ENCODE measurements around the gene MPZL2. TPM values are rescaled to one million over a fixed set of nuclear protein-coding genes. Genes with fewer than 3 reads are reported as not detected.
"Not testable (repeated sequence)": the region's sequence is repeated elsewhere in the genome, so short reads cannot be mapped to it uniquely, and the experiment has no call there.

MPZL2 gene
- polyA plus RNA-seq (ENCODE audit: insufficient read length in 4 of 4): 10 to 100 TPM; 18.4 to 28.5 (median 21.8) TPM

GRCh38 chr11:118263695-118264568 lies at the start of gene MPZL2:
Gene MPZL2 (minus strand): TSS chr11:118264297. CDS start chr11:118264153, 144 bp downstream.
- peak in 3 of 4 donors; percentile 30 to 43 (median 38) for DNase-seq (ENCODE audit: low read depth in 4 of 4, low spot score in 2 of 4)

GRCh38 chr11:118313242-118313641 lies 49.1 kb upstream of the MPZL2 start:
- no peak for DNase-seq (ENCODE audit: low read depth in 4 of 4, low spot score in 2 of 4)

GRCh38 chr11:118312328-118312727 lies 48.2 kb upstream of the MPZL2 start:
- DNase-seq (ENCODE audit: low read depth in 4 of 4, low spot score in 2 of 4): no peak

GRCh38 chr11:118311518-118311917 lies 47.4 kb upstream of the MPZL2 start:
- no peak for DNase-seq (ENCODE audit: low read depth in 4 of 4, low spot score in 2 of 4)

GRCh38 chr11:118310781-118311485 lies 46.8 kb upstream of the MPZL2 start:
- DNase-seq (ENCODE audit: low read depth in 4 of 4, low spot score in 2 of 4): no peak

- DNase-seq (ENCODE audit: low read depth in 4 of 4, low spot score in 2 of 4): no peak
Measured at GRCh38 chr11:118310271-118310670, 46.2 kb upstream of the MPZL2 start.

GRCh38 chr11:118308995-118309528 lies 45.0 kb upstream of the MPZL2 start:
- not testable (repeated sequence) for DNase-seq (ENCODE audit: low read depth in 4 of 4, low spot score in 2 of 4)

GRCh38 chr11:118306556-118306955 lies 42.5 kb upstream of the MPZL2 start:
- no peak for DNase-seq (ENCODE audit: low read depth in 4 of 4, low spot score in 2 of 4)

- no peak for DNase-seq (ENCODE audit: low read depth in 4 of 4, low spot score in 2 of 4)
Measured at GRCh38 chr11:118305726-118306125, 41.6 kb upstream of the MPZL2 start.

GRCh38 chr11:118304568-118305248 lies 40.6 kb upstream of the MPZL2 start, which contains the start of gene CD3E:
Gene CD3E (plus strand): TSS chr11:118304730. CDS start chr11:118304953, 223 bp downstream.
- DNase-seq (ENCODE audit: low read depth in 4 of 4, low spot score in 2 of 4): no peak

- DNase-seq (ENCODE audit: low read depth in 4 of 4, low spot score in 2 of 4): no peak
Measured at GRCh38 chr11:118304227-118304567, 40.1 kb upstream of the MPZL2 start.

- DNase-seq (ENCODE audit: low read depth in 4 of 4, low spot score in 2 of 4): no peak
Measured at GRCh38 chr11:118301600-118302195, 37.6 kb upstream of the MPZL2 start.

- no peak for DNase-seq (ENCODE audit: low read depth in 4 of 4, low spot score in 2 of 4)
Measured at GRCh38 chr11:118295815-118296454, 31.8 kb upstream of the MPZL2 start.

GRCh38 chr11:118295199-118295598 lies 31.1 kb upstream of the MPZL2 start:
- no peak for DNase-seq (ENCODE audit: low read depth in 4 of 4, low spot score in 2 of 4)

- no peak for DNase-seq (ENCODE audit: low read depth in 4 of 4, low spot score in 2 of 4)
Measured at GRCh38 chr11:118294053-118294452, 30.0 kb upstream of the MPZL2 start.

GRCh38 chr11:118291477-118292135 lies 27.5 kb upstream of the MPZL2 start:
- DNase-seq (ENCODE audit: low read depth in 4 of 4, low spot score in 2 of 4): no peak

GRCh38 chr11:118290923-118291322 lies 26.8 kb upstream of the MPZL2 start:
- no peak for DNase-seq (ENCODE audit: low read depth in 4 of 4, low spot score in 2 of 4)

GRCh38 chr11:118289401-118289800 lies 25.3 kb upstream of the MPZL2 start:
- no peak for DNase-seq (ENCODE audit: low read depth in 4 of 4, low spot score in 2 of 4)

GRCh38 chr11:118287006-118287405 lies 22.9 kb upstream of the MPZL2 start:
- no peak for DNase-seq (ENCODE audit: low read depth in 4 of 4, low spot score in 2 of 4)

Data from left renal cortex interstitium (tissue), 4 donors.